Astrocyte (in vitro differentiated cells and primary cell): Measurements from ENCODE around the gene GRM2.

ENCODE experiments used
- EZH2 ChIP-seq: IDR thresholded peaks from 2 replicates; pipeline ENCODE4 v1.6.1; 2012; ENCODE audit warnings: mild to moderate bottlenecking, low read length, inconsistent platforms; ENCODE audit not compliant: insufficient read depth
- TF ChIP-seq, protein P1 (sequence below): IDR thresholded peaks from 2 replicates; pipeline ENCODE4 v1.5.1; 2011; ENCODE audit warnings: low read depth, mild to moderate bottlenecking, inconsistent platforms, low read length, moderate library complexity; ENCODE audit not compliant: insufficient read depth

GRCh38 chr3:51719410-51720025 is 12.7 kb downstream of the GRM2 start:
- TF ChIP-seq, protein P1, sequence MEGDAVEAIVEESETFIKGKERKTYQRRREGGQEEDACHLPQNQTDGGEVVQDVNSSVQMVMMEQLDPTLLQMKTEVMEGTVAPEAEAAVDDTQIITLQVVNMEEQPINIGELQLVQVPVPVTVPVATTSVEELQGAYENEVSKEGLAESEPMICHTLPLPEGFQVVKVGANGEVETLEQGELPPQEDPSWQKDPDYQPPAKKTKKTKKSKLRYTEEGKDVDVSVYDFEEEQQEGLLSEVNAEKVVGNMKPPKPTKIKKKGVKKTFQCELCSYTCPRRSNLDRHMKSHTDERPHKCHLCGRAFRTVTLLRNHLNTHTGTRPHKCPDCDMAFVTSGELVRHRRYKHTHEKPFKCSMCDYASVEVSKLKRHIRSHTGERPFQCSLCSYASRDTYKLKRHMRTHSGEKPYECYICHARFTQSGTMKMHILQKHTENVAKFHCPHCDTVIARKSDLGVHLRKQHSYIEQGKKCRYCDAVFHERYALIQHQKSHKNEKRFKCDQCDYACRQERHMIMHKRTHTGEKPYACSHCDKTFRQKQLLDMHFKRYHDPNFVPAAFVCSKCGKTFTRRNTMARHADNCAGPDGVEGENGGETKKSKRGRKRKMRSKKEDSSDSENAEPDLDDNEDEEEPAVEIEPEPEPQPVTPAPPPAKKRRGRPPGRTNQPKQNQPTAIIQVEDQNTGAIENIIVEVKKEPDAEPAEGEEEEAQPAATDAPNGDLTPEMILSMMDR = no peak
- no peak for TF ChIP-seq EZH2
